Brain microvascular endothelial cell (primary cell): ENCODE measurements around the gene ARRB2.

Experiments
- DNase-seq: peaks from one replicate; pipeline ENCODE4 v3.0.0-alpha.2; 2020
- H3K27ac ChIP-seq: fragments of 250-450 bp; sonication (Bioruptor Pico); 2 replicates; pipeline ENCODE4 v1.5.1; 2020; ENCODE audit warnings: mild to moderate bottlenecking, moderate library complexity
- H3K27me3 ChIP-seq: fragments of 250-450 bp; sonication (Bioruptor Pico); replicated peaks from 2 replicates; pipeline ENCODE4 v1.5.1; 2020; ENCODE audit warnings: mild to moderate bottlenecking
- H3K36me3 ChIP-seq: fragments of 250-450 bp; sonication (Bioruptor Pico); replicated peaks from 2 replicates; pipeline ENCODE4 v1.5.1; 2020; ENCODE audit warnings: mild to moderate bottlenecking
- H3K4me3 ChIP-seq: 2 replicates; pipeline ENCODE4 v1.5.1; 2011; ENCODE audit warnings: low read depth, mild to moderate bottlenecking, control low read depth, low read length, moderate library complexity
- CTCF ChIP-seq: IDR thresholded peaks from 2 replicates; pipeline ENCODE4 v1.5.1; 2011; ENCODE audit warnings: low read depth, mild to moderate bottlenecking, moderate library complexity, low read length, control low read depth, inconsistent platforms; ENCODE audit errors: missing control alignments
- in situ Hi-C: cut with HindIII; loops from 2 replicates; pipeline ENCODE4 v1.10.0; 2017; ENCODE audit warnings: low sequenced_read_pairs, low pct_ligation_motif_present

ARRB2 gene

GRCh38 chr17:4667166-4667565, 43.3 kb upstream of the ARRB2 start:
- Histone ChIP-seq H3K4me3 (no peak overlapping the region), H3K27ac (no peak overlapping the region), H3K27me3 (peaks cover 6% of the 10 kb centered on the region), H3K36me3 (peaks cover 19% of the 10 kb centered on the region)
- TF ChIP-seq CTCF: no peak
- in situ Hi-C loops: no loop called here
- DNase-seq: no peak

- Histone ChIP-seq H3K4me3 (no peak overlapping the region), H3K36me3 (peaks cover 43% of the 10 kb centered on the region), H3K27ac (no peak overlapping the region), H3K27me3 (no peaks in the 10 kb centered on the region)
- in situ Hi-C loops: no loop called here
- no peak for TF ChIP-seq CTCF
- DNase-seq: no peak
Measured at GRCh38 chr17:4672055-4672630, 38.3 kb upstream of the ARRB2 start.

- Histone ChIP-seq H3K4me3 (no peak overlapping the region), H3K27me3 (no peaks in the 10 kb centered on the region), H3K27ac (no peak overlapping the region), H3K36me3 (peaks cover 43% of the 10 kb centered on the region)
- in situ Hi-C loops: no loop called here
- TF ChIP-seq CTCF: no peak
- DNase-seq: no peak
Measured at GRCh38 chr17:4672751-4673150, 37.7 kb upstream of the ARRB2 start.

- H3K4me3 ChIP-seq: no peak overlapping the region
- no peak overlapping the region for H3K27ac ChIP-seq
- in situ Hi-C loops: no loop called here
- DNase-seq: no peak
- TF ChIP-seq CTCF: no peak
- H3K36me3 ChIP-seq: peaks cover 43% of the 10 kb centered on the region
- no peaks in the 10 kb centered on the region for H3K27me3 ChIP-seq
Measured at GRCh38 chr17:4673169-4673568, 37.3 kb upstream of the ARRB2 start.

GRCh38 chr17:4673986-4674684, 36.3 kb upstream of the ARRB2 start:
- H3K27me3 ChIP-seq: no peaks in the 10 kb centered on the region
- peaks cover 43% of the 10 kb centered on the region for H3K36me3 ChIP-seq
- DNase-seq: no peak
- TF ChIP-seq CTCF: no peak
- no peak overlapping the region for H3K27ac ChIP-seq
- in situ Hi-C loops: no loop called here
- no peak overlapping the region for H3K4me3 ChIP-seq

- DNase-seq: no peak
- Histone ChIP-seq H3K36me3 (peaks cover 43% of the 10 kb centered on the region), H3K27ac (no peak overlapping the region), H3K27me3 (no peaks in the 10 kb centered on the region), H3K4me3 (no peak overlapping the region)
- no peak for TF ChIP-seq CTCF
- in situ Hi-C loops: no loop called here
Measured at GRCh38 chr17:4674685-4674998, 35.8 kb upstream of the ARRB2 start.
